Aorta (tissue), 5 donors: ENCODE data around the gene ADAM23. TPM values are rescaled to one million over a fixed set of nuclear protein-coding genes. Genes with fewer than 3 reads are reported as not detected.
"Not testable (repeated sequence)": the region's sequence is repeated elsewhere in the genome, so short reads cannot be mapped to it uniquely, and the experiment has no call there.

Experiments
- ATAC-seq: fragments of 200-7000 bp; cut with Tn5 transposase; one replicate; pipeline ENCODE4 v1.9.1; 2022; ENCODE audit warnings: moderate library complexity; ENCODE audit not compliant: low FRiP score
- DNase-seq, 2 donors: peaks; one replicate each; pipeline ENCODE4 v3.0.0-alpha.2; 2020
- H3K27ac ChIP-seq, 2 donors: one replicate each; pipeline ENCODE4 v1.5.1; 2013; ENCODE audit warnings: low read length in 2 of 2, mild to moderate bottlenecking in 2 of 2, moderate library complexity in 2 of 2, control low read depth in 1 of 2, inconsistent platforms in 1 of 2, low read depth in 1 of 2
- H3K27me3 ChIP-seq, 2 donors: one replicate each; pipeline ENCODE4 v1.6.1; 2013; ENCODE audit warnings: control low read depth in 1 of 2, low read length in 1 of 2, mild to moderate bottlenecking in 1 of 2, moderate library complexity in 1 of 2; ENCODE audit not compliant: insufficient read depth in 2 of 2, control insufficient read depth in 1 of 2
- H3K36me3 ChIP-seq, 2 donors: one replicate each; pipeline ENCODE4 v1.6.1; 2013; ENCODE audit warnings: control low read depth in 1 of 2, low read length in 1 of 2, mild to moderate bottlenecking in 1 of 2; ENCODE audit not compliant: insufficient read depth in 2 of 2, control insufficient read depth in 1 of 2
- H3K4me1 ChIP-seq, 2 donors: one replicate each; pipeline ENCODE4 v1.6.1; 2013; ENCODE audit warnings: low read length in 2 of 2, control low read depth in 1 of 2, mild to moderate bottlenecking in 1 of 2, moderate library complexity in 1 of 2; ENCODE audit not compliant: insufficient read depth in 2 of 2, control insufficient read depth in 1 of 2
- H3K4me3 ChIP-seq, 2 donors: one replicate each; pipeline ENCODE4 v1.5.1; 2013; ENCODE audit warnings: low read length in 2 of 2, control low read depth in 1 of 2, mild to moderate bottlenecking in 1 of 2
- H3K9me3 ChIP-seq: one replicate; pipeline ENCODE4 v1.6.1; 2013; ENCODE audit warnings: mild to moderate bottlenecking, low read length; ENCODE audit not compliant: control insufficient read depth
- WGBS, 2 donors: extraction: QIAGEN DNeasy Blood & Tissue Kit; methylation state at CpG; one replicate each; pipeline ENCODE4 v1.1.7; 2013; 5-methylcytosine and 5-hydroxymethylcytosine counted together
- intact Hi-C, 2 donors: fragments of 100-400 bp; cut with DNase I; formaldehyde crosslinking; loops; one replicate each; pipeline versions ENCODE4 v1.14.2 to v1.15.0; 2022
- long read RNA-seq, 2 donors: library from polyadenylated mRNA; unstranded; transcript quantifications; one replicate each; pipeline ENCODE4 v2.0.0, GENCODE V29; 2020 to 2021
- polyA plus RNA-seq, 2 donors: library from polyadenylated mRNA; stranded (reverse); fragments of 200-250 nt; gene quantifications; one replicate each; pipeline ENCODE4 v1.2.3, GENCODE V29; 2013
- total RNA-seq, 2 donors: library from RNA; stranded (reverse); fragmentation: NEBNext Ultra II Directional; extraction: Animal tissue kit (Norgen Biotek cat#: 25700); gene quantifications; one replicate each; pipeline ENCODE4 v1.2.1, GENCODE V29; 2021
- donor health status: healthy with polysubstance abuse.
- donor health status: Bipolar disorder and iron deficiency.
- donor health status: DM: no; HTN: no; CAD: no.
- donor health status: DM: no; HTN: no; CAD: no.
- donor health status: DM: yes; HTN: yes; CAD: no.

The ADAM23 gene
- total RNA-seq (10 to 100 TPM in 1 of 2 donors, 1 to 10 TPM in 1; 4.2 to 11.1 TPM), polyA plus RNA-seq (1 to 10 TPM; 1.0 to 1.5 TPM)
- long read RNA-seq, donor 1, full-length matches to known transcripts = 1 of 4 reads
- long read RNA-seq, donor 1, partial matches to known transcripts = 2 of 4 reads
- long read RNA-seq, donor 1, other reads (novel, unspliced or antisense) = 1 of 4 reads
- long read RNA-seq, donor 2, full-length matches to known transcripts = 3 of 9 reads
- long read RNA-seq, donor 2, partial matches to known transcripts = 0 of 9 reads
- long read RNA-seq, donor 2, other reads (novel, unspliced or antisense) = 6 of 9 reads

GRCh38 chr2:206442833-206443734, at the start of gene ADAM23:
Gene ADAM23 (plus strand): TSS chr2:206443532. CDS start chr2:206443867, 335 bp downstream.
- Histone ChIP-seq H3K4me1 (no peaks in the 10 kb centered on the region), H3K36me3 (no peaks in the 10 kb centered on the region), H3K9me3 (no peaks in the 10 kb centered on the region), H3K27ac (no peak within 1 kb of the TSS), H3K4me3 (peak within 1 kb of the TSS; percentile 65), H3K27me3 (no peaks in the 10 kb centered on the region)
- DNase-seq (peak; percentile 58 to 79), ATAC-seq (peak; percentile 75)
- intact Hi-C loops = loop anchor here in 1 of 2 donors (5.0 to 10.0 kb wide), 2 partner anchors 168 to 281 kb away; partner anchors contain the start of gene ZDBF2
- 0% methylated on average over 36 to 81 of the region's 81 CpGs for WGBS, 2 donors

GRCh38 chr2:206396211-206396610, 47.1 kb upstream of the ADAM23 start:
- intact Hi-C loops = no loop called here
- H3K36me3 ChIP-seq = no peaks in the 10 kb centered on the region
- no peaks in the 10 kb centered on the region for H3K9me3 ChIP-seq
- DNase-seq (no peak), ATAC-seq (no peak)
- WGBS, 2 donors = 52 to 62% methylated on average over 7 of the region's 7 CpGs
- no peak overlapping the region for H3K27ac ChIP-seq
- H3K4me1 ChIP-seq = no peaks in the 10 kb centered on the region
- H3K27me3 ChIP-seq = no peaks in the 10 kb centered on the region
- H3K4me3 ChIP-seq = no peak overlapping the region

- intact Hi-C loops, DNase-seq: not testable (repeated sequence)
Measured at GRCh38 chr2:206402956-206403569, 40.3 kb upstream of the ADAM23 start.

GRCh38 chr2:206408323-206409320, 34.7 kb upstream of the ADAM23 start:
- DNase-seq (no peak), ATAC-seq (no peak)
- 83 to 84% methylated on average over 11 of the region's 11 CpGs for WGBS, 2 donors
- H3K9me3 ChIP-seq = no peaks in the 10 kb centered on the region
- H3K4me1 ChIP-seq = no peaks in the 10 kb centered on the region
- H3K36me3 ChIP-seq = no peaks in the 10 kb centered on the region
- H3K27ac ChIP-seq = no peak overlapping the region
- intact Hi-C loops = no loop called here
- no peaks in the 10 kb centered on the region for H3K27me3 ChIP-seq
- no peak overlapping the region for H3K4me3 ChIP-seq

More at GRCh38 chr2:206402956-206403569, 40.3 kb upstream of the ADAM23 start:
- not testable (repeated sequence) for H3K4me3 ChIP-seq, H3K27ac ChIP-seq, H3K36me3 ChIP-seq, H3K9me3 ChIP-seq, ATAC-seq, H3K4me1 ChIP-seq, H3K27me3 ChIP-seq
- 80 to 82% methylated on average over 6 of the region's 6 CpGs for WGBS, 2 donors

- no peak for ATAC-seq
- Histone ChIP-seq H3K9me3 (no peaks in the 10 kb centered on the region), H3K36me3 (no peaks in the 10 kb centered on the region), H3K27ac (no peak overlapping the region), H3K4me3 (no peak overlapping the region), H3K27me3 (no peaks in the 10 kb centered on the region), H3K4me1 (no peaks in the 10 kb centered on the region)
- 95% methylated on average over 26 of the region's 26 CpGs for WGBS, 2 donors
- no peak for DNase-seq
- intact Hi-C loops = no loop called here
Measured at GRCh38 chr2:206410714-206411113, 32.6 kb upstream of the ADAM23 start.

GRCh38 chr2:206415618-206416243, 27.6 kb upstream of the ADAM23 start:
- WGBS, 2 donors = 89 to 93% methylated on average over 13 of the region's 13 CpGs
- H3K9me3 ChIP-seq = peaks cover 4% of the 10 kb centered on the region
- no peaks in the 10 kb centered on the region for H3K36me3 ChIP-seq
- no peaks in the 10 kb centered on the region for H3K4me1 ChIP-seq
- DNase-seq (no peak), ATAC-seq (no peak)
- intact Hi-C loops = no loop called here
- H3K27ac ChIP-seq = no peak overlapping the region
- no peak overlapping the region for H3K4me3 ChIP-seq
- H3K27me3 ChIP-seq = no peaks in the 10 kb centered on the region

- Histone ChIP-seq H3K4me1 (peaks cover 0 to 2% of the 10 kb centered on the region in 2 donors), H3K27ac (no peak overlapping the region), H3K9me3 (peaks cover 4% of the 10 kb centered on the region), H3K36me3 (no peaks in the 10 kb centered on the region), H3K4me3 (no peak overlapping the region), H3K27me3 (no peaks in the 10 kb centered on the region)
- WGBS, 2 donors = 79 to 81% methylated on average over 2 of the region's 2 CpGs
- no peak for ATAC-seq
- intact Hi-C loops = no loop called here
- no peak for DNase-seq
Measured at GRCh38 chr2:206418968-206419367, 24.4 kb upstream of the ADAM23 start.
